ENCODE results near the gene SLC25A29.
"Not testable (repeated sequence)": the region's sequence is repeated elsewhere in the genome, so short reads cannot be mapped to it uniquely, and the experiment has no call there.

SLC25A29 gene

GRCh38 chr14:100289916-100290606 is 16.2 kb downstream of the SLC25A29 start:
- H3K4me3 Mint-ChIP-seq, result no peak overlapping the region

GRCh38 chr14:100288382-100289185 is 17.7 kb downstream of the SLC25A29 start:
- Mint-ChIP-seq H3K27me3 (ENCODE audit: low read depth) (no peaks in the 10 kb centered on the region), H3K4me1 (ENCODE audit: low read depth) (peaks cover 9% of the 10 kb centered on the region), H3K27ac (no peak overlapping the region), H3K9me3 (no peaks in the 10 kb centered on the region), H3K4me3 (no peak overlapping the region), H3K36me3 (ENCODE audit: low read depth) (peaks cover 1% of the 10 kb centered on the region)
- DNase-seq (ENCODE audit: low spot score), result no peak

More at GRCh38 chr14:100289916-100290606, 16.2 kb downstream of the SLC25A29 start:
- no peak for DNase-seq (ENCODE audit: low spot score)
- Mint-ChIP-seq H3K27me3 (ENCODE audit: low read depth) (no peaks in the 10 kb centered on the region), H3K4me1 (ENCODE audit: low read depth) (peaks cover 3% of the 10 kb centered on the region), H3K9me3 (no peaks in the 10 kb centered on the region), H3K27ac (no peak overlapping the region), H3K36me3 (ENCODE audit: low read depth) (no peaks in the 10 kb centered on the region)

- not testable (repeated sequence) for H3K4me3 Mint-ChIP-seq; H3K27ac Mint-ChIP-seq; H3K36me3 Mint-ChIP-seq (ENCODE audit: low read depth); H3K9me3 Mint-ChIP-seq; DNase-seq (ENCODE audit: low spot score); H3K4me1 Mint-ChIP-seq (ENCODE audit: low read depth); H3K27me3 Mint-ChIP-seq (ENCODE audit: low read depth)
These were observed 18.3 kb downstream of the SLC25A29 start for GRCh38 chr14:100287998-100288295.

GRCh38 chr14:100287202-100287997 is 18.8 kb downstream of the SLC25A29 start:
- peaks cover 9% of the 10 kb centered on the region for H3K4me1 Mint-ChIP-seq (ENCODE audit: low read depth)
- H3K27ac Mint-ChIP-seq, result no peak overlapping the region
- no peak for DNase-seq (ENCODE audit: low spot score)
- no peaks in the 10 kb centered on the region for H3K9me3 Mint-ChIP-seq
- H3K4me3 Mint-ChIP-seq, result no peak overlapping the region
- peaks cover 1% of the 10 kb centered on the region for H3K36me3 Mint-ChIP-seq (ENCODE audit: low read depth)
- no peaks in the 10 kb centered on the region for H3K27me3 Mint-ChIP-seq (ENCODE audit: low read depth)

GRCh38 chr14:100286484-100287191 is 19.6 kb downstream of the SLC25A29 start:
- H3K36me3 Mint-ChIP-seq (ENCODE audit: low read depth), result peaks cover 1% of the 10 kb centered on the region
- no peak overlapping the region for H3K27ac Mint-ChIP-seq
- peaks cover 11% of the 10 kb centered on the region for H3K4me1 Mint-ChIP-seq (ENCODE audit: low read depth)
- no peak for DNase-seq (ENCODE audit: low spot score)
- no peaks in the 10 kb centered on the region for H3K27me3 Mint-ChIP-seq (ENCODE audit: low read depth)
- H3K9me3 Mint-ChIP-seq, result no peaks in the 10 kb centered on the region
- peak overlapping the region; percentile 29 for H3K4me3 Mint-ChIP-seq

GRCh38 chr14:100285913-100286400 is 20.3 kb downstream of the SLC25A29 start:
- H3K9me3 Mint-ChIP-seq, result no peaks in the 10 kb centered on the region
- peaks cover 1% of the 10 kb centered on the region for H3K36me3 Mint-ChIP-seq (ENCODE audit: low read depth)

GRCh38 chr14:100285021-100285912 is 21.0 kb downstream of the SLC25A29 start:
- H3K4me1 Mint-ChIP-seq (ENCODE audit: low read depth), result peaks cover 12% of the 10 kb centered on the region
- DNase-seq (ENCODE audit: low spot score), result peak; percentile 80
- H3K36me3 Mint-ChIP-seq (ENCODE audit: low read depth), result peaks cover 6% of the 10 kb centered on the region
- no peak overlapping the region for H3K27ac Mint-ChIP-seq
- H3K4me3 Mint-ChIP-seq, result no peak overlapping the region
- H3K27me3 Mint-ChIP-seq (ENCODE audit: low read depth), result no peaks in the 10 kb centered on the region
- H3K9me3 Mint-ChIP-seq, result no peaks in the 10 kb centered on the region

More at GRCh38 chr14:100285913-100286400, 20.3 kb downstream of the SLC25A29 start:
- no peaks in the 10 kb centered on the region for H3K27me3 Mint-ChIP-seq (ENCODE audit: low read depth)
- peak overlapping the region; percentile 84 for H3K4me3 Mint-ChIP-seq
- no peak for DNase-seq (ENCODE audit: low spot score)
- H3K4me1 Mint-ChIP-seq (ENCODE audit: low read depth), result peaks cover 12% of the 10 kb centered on the region
- peak overlapping the region; percentile 87 for H3K27ac Mint-ChIP-seq

- Mint-ChIP-seq H3K27ac (peak overlapping the region; percentile 62), H3K27me3 (ENCODE audit: low read depth) (no peaks in the 10 kb centered on the region), H3K36me3 (ENCODE audit: low read depth) (peaks cover 8% of the 10 kb centered on the region), H3K4me1 (ENCODE audit: low read depth) (peaks cover 17% of the 10 kb centered on the region), H3K9me3 (no peaks in the 10 kb centered on the region), H3K4me3 (peak overlapping the region; percentile 54)
- no peak for DNase-seq (ENCODE audit: low spot score)
These were observed 22.0 kb downstream of the SLC25A29 start for GRCh38 chr14:100283984-100284881.

GRCh38 chr14:100283436-100283835 is 22.8 kb downstream of the SLC25A29 start:
- H3K9me3 Mint-ChIP-seq; H3K27ac Mint-ChIP-seq; H3K4me3 Mint-ChIP-seq; H3K27me3 Mint-ChIP-seq (ENCODE audit: low read depth); DNase-seq (ENCODE audit: low spot score): not testable (repeated sequence)
- Mint-ChIP-seq H3K4me1 (ENCODE audit: low read depth) (peaks cover 24% of the 10 kb centered on the region), H3K36me3 (ENCODE audit: low read depth) (peaks cover 10% of the 10 kb centered on the region)

- Mint-ChIP-seq H3K36me3 (ENCODE audit: low read depth) (peaks cover 11% of the 10 kb centered on the region), H3K27ac (peak overlapping the region; percentile 49), H3K4me1 (ENCODE audit: low read depth) (peaks cover 27% of the 10 kb centered on the region), H3K9me3 (no peaks in the 10 kb centered on the region), H3K4me3 (no peak overlapping the region), H3K27me3 (ENCODE audit: low read depth) (no peaks in the 10 kb centered on the region)
- DNase-seq (ENCODE audit: low spot score), result no peak
These were observed 23.4 kb downstream of the SLC25A29 start for GRCh38 chr14:100282766-100283419.

- Mint-ChIP-seq H3K36me3 (ENCODE audit: low read depth) (peaks cover 14% of the 10 kb centered on the region), H3K9me3 (no peaks in the 10 kb centered on the region), H3K4me3 (no peak overlapping the region), H3K27ac (no peak overlapping the region), H3K4me1 (ENCODE audit: low read depth) (peaks cover 30% of the 10 kb centered on the region), H3K27me3 (ENCODE audit: low read depth) (no peaks in the 10 kb centered on the region)
- DNase-seq (ENCODE audit: low spot score), result no peak
These were observed 24.2 kb downstream of the SLC25A29 start for GRCh38 chr14:100282083-100282350.

Data from T-helper 2 cell treated with Interferon-gamma antibody and Interleukin-4, amounts not matched to agents 5 μg/mL and 100 μg/mL, for 36 hours (primary cell).